Transverse colon (tissue), 4 donors: ENCODE measurements around the gene SMPDL3A. TPM values are rescaled to one million over a fixed set of nuclear protein-coding genes. Genes with fewer than 3 reads are reported as not detected.

ENCODE experiments used
- DNase-seq: peaks from one replicate; pipeline ENCODE4 v3.0.0-alpha.2; 2019
- H3K27ac ChIP-seq, 4 donors: fragments of 200-600 bp; sonication (generic); 2 replicates each; pipeline ENCODE4 v1.5.1; 2016 to 2018; ENCODE audit warnings: inconsistent platforms in 4 of 4
- H3K27me3 ChIP-seq: fragments of 200-600 bp; sonication (generic); 2 replicates; pipeline ENCODE4 v1.5.1; 2017; ENCODE audit warnings: inconsistent platforms
- H3K36me3 ChIP-seq, 4 donors: fragments of 200-600 bp; sonication (generic); 2 replicates each; pipeline ENCODE4 v1.5.1; 2017 to 2019; ENCODE audit warnings: inconsistent platforms in 4 of 4
- H3K4me1 ChIP-seq, 4 donors: fragments of 200-600 bp; sonication (generic); 2 replicates each; pipeline ENCODE4 v1.5.1; 2017 to 2020; ENCODE audit warnings: inconsistent platforms in 4 of 4
- H3K4me3 ChIP-seq, 4 donors: fragments of 200-600 bp; sonication (generic); 1 replicate in 1 of 4; 2 replicates in 3 of 4; pipeline versions ENCODE4 v1.5.1 to v1.6.1; 2017 to 2019; ENCODE audit warnings: inconsistent platforms in 4 of 4
- H3K9me3 ChIP-seq, 2 donors: fragments of 200-600 bp; sonication (generic); 2 replicates each; pipeline ENCODE4 v1.5.1; 2017 to 2019; ENCODE audit warnings: inconsistent platforms in 2 of 2
- EP300 ChIP-seq: sonication (generic); formaldehyde crosslinking; IDR thresholded peaks from one replicate; pipeline ENCODE4 v1.6.1; 2017; ENCODE audit warnings: antibody characterized with exemption, low read depth
- POLR2A ChIP-seq: fragments of 450-650 bp; IDR thresholded peaks from one replicate; pipeline ENCODE4 v1.6.1; 2016; ENCODE audit warnings: antibody characterized with exemption, mild to moderate bottlenecking, moderate library complexity
- POLR2AphosphoS5 ChIP-seq, 3 donors: sonication (generic); formaldehyde crosslinking; IDR thresholded peaks; one replicate each; pipeline ENCODE4 v1.6.1; 2016; ENCODE audit warnings: antibody characterized with exemption in 3 of 3
- WGBS, 2 donors: methylation state at CpG; one replicate each; pipeline ENCODE4 v1.1.5; 2018; ENCODE audit warnings: low coverage in 1 of 2; 5-methylcytosine and 5-hydroxymethylcytosine counted together
- in situ Hi-C, 4 donors: fragments of 200-750 bp; cut with MboI; loops; one replicate each; pipeline versions ENCODE4 v1.15.0 to v1.15.1; 2017; ENCODE audit warnings: low sequenced_read_pairs in 3 of 4, low pct_ligation_motif_present in 1 of 4, low pct_unique_long_range_greater_than_20kb in 1 of 4
- intact Hi-C: fragments of 100-400 bp; cut with DNase I; formaldehyde crosslinking; loops from one replicate; pipeline ENCODE4 v1.15.1; 2023; ENCODE audit warnings: low total_unique reads
- total RNA-seq, 4 donors: library from RNA; depleted of rRNA; stranded (reverse); fragments of >200 nt; gene quantifications; one replicate each; pipeline ENCODE4 v1.1.0, GENCODE V29; 2016
- TF ChIP-seq, protein P1 (sequence below), 5 experiments: fragments of 200-600 bp in 3 of 5; fragments of 450-650 bp in 2 of 5; sonication (generic) in 3 of 5; IDR thresholded peaks; 1 replicate in 2 of 5; 2 replicates in 3 of 5; pipeline ENCODE4 v1.5.1; 2016 to 2017; ENCODE audit warnings: antibody characterized with exemption in 5 of 5, inconsistent platforms in 3 of 5, mild to moderate bottlenecking in 2 of 5, moderate library complexity in 1 of 5

The SMPDL3A gene
- total RNA-seq, 4 donors from 2014 or later = 10.1 to 353 (median 172) TPM

DNA sequence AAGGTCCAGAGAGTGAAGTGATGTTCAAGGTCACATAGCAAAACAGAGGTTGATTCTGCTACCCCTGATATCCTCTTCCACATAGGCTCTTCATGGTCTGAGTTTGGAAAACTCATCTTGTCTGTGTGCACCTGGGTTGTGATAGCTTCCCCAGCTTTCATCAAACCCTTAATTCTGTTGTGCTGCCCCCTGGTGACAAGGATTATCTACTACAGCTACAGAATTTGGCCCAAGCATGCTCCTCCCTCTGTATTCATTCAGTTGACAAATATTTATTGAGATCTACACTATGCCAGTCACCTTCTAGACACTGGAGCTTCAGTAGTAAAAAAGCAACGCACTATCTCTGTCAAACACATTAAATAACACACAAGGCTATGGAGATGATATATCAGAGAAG, 50.4 kb downstream of the SMPDL3A start:
- intact Hi-C loops (loop anchor here (5.0 kb wide), 1 partner anchor 107 kb away; no protein-coding TSS in a partner anchor), in situ Hi-C loops (loop anchor here (5.0 to 25.0 kb wide), 4 partner anchors 95 to 352 kb away; no protein-coding TSS in a partner anchor)

GRCh38 chr6:122839906-122840305, 50.8 kb downstream of the SMPDL3A start:
- H3K36me3 ChIP-seq = no peaks in the 10 kb centered on the region
- no peak for TF ChIP-seq EP300
- TF ChIP-seq, protein P1, sequence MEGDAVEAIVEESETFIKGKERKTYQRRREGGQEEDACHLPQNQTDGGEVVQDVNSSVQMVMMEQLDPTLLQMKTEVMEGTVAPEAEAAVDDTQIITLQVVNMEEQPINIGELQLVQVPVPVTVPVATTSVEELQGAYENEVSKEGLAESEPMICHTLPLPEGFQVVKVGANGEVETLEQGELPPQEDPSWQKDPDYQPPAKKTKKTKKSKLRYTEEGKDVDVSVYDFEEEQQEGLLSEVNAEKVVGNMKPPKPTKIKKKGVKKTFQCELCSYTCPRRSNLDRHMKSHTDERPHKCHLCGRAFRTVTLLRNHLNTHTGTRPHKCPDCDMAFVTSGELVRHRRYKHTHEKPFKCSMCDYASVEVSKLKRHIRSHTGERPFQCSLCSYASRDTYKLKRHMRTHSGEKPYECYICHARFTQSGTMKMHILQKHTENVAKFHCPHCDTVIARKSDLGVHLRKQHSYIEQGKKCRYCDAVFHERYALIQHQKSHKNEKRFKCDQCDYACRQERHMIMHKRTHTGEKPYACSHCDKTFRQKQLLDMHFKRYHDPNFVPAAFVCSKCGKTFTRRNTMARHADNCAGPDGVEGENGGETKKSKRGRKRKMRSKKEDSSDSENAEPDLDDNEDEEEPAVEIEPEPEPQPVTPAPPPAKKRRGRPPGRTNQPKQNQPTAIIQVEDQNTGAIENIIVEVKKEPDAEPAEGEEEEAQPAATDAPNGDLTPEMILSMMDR (IDR thresholded peaks at IDR 0.05) = peak in 1 of 5 experiments; percentile 4
- WGBS, 2 donors = 57 to 67% methylated on average over 5 to 8 of the region's 8 CpGs
- no peak overlapping the region for H3K4me3 ChIP-seq
- H3K9me3 ChIP-seq = no peaks in the 10 kb centered on the region
- H3K27me3 ChIP-seq = no peaks in the 10 kb centered on the region
- DNase-seq = no peak
- H3K27ac ChIP-seq = no peak overlapping the region
- intact Hi-C loops (loop anchor here (5.0 kb wide), 1 partner anchor 108 kb away; no protein-coding TSS in a partner anchor), in situ Hi-C loops (loop anchor here (5.0 to 25.0 kb wide), 4 partner anchors 95 to 353 kb away; no protein-coding TSS in a partner anchor)
- no peaks in the 10 kb centered on the region for H3K4me1 ChIP-seq

More for the DNA sequence above, 50.4 kb downstream of the SMPDL3A start:
- H3K27me3 ChIP-seq = no peaks in the 10 kb centered on the region
- no peaks in the 10 kb centered on the region for H3K4me1 ChIP-seq
- 4% methylated on average over 1 of the region's 1 CpG; no CpG with 5 or more reads in 1 of the 2 donors for WGBS, 2 donors
- no peaks in the 10 kb centered on the region for H3K36me3 ChIP-seq
- TF ChIP-seq POLR2A = no peak
- TF ChIP-seq, protein P1 (IDR thresholded peaks at IDR 0.05) = peak; percentile 67 to 82 (median 72)
- DNase-seq = peak; percentile 68
- H3K9me3 ChIP-seq = no peaks in the 10 kb centered on the region
- H3K27ac ChIP-seq = no peak overlapping the region
- H3K4me3 ChIP-seq = no peak overlapping the region

- in situ Hi-C loops = loop anchor here in 1 of 4 donors (25.0 kb wide), 1 partner anchor 358 kb away; no protein-coding TSS in a partner anchor
- Histone ChIP-seq H3K36me3 (no peaks in the 10 kb centered on the region), H3K4me3 (no peak overlapping the region), H3K27ac (peak overlapping the region; percentile 52 to 80 (median 74)), H3K9me3 (no peaks in the 10 kb centered on the region), H3K27me3 (no peaks in the 10 kb centered on the region), H3K4me1 (peaks cover 0 to 14% (median 4%) of the 10 kb centered on the region in 4 donors)
- TF ChIP-seq POLR2AphosphoS5 (IDR thresholded peaks at IDR 0.05) = no peak
- no peak for DNase-seq
- 84 to 95% methylated on average over 3 to 9 of the region's 9 CpGs for WGBS, 2 donors
- intact Hi-C loops = no loop called here
Observed at GRCh38 chr6:122845464-122845863, 56.4 kb downstream of the SMPDL3A start.

- TF ChIP-seq POLR2A = no peak
- peak in 1 of 3 donors; percentile 37 for TF ChIP-seq POLR2AphosphoS5 (IDR thresholded peaks at IDR 0.05)
- TF ChIP-seq EP300 = peak; percentile 29
- no peaks in the 10 kb centered on the region for H3K9me3 ChIP-seq
- DNase-seq = no peak
- peak overlapping the region; percentile 52 to 80 (median 74) for H3K27ac ChIP-seq
- intact Hi-C loops = no loop called here
- H3K36me3 ChIP-seq = no peaks in the 10 kb centered on the region
- peaks cover 0 to 14% (median 4%) of the 10 kb centered on the region in 4 donors for H3K4me1 ChIP-seq
- in situ Hi-C loops = loop anchor here in 1 of 4 donors (25.0 kb wide), 1 partner anchor 359 kb away; no protein-coding TSS in a partner anchor
- WGBS, 2 donors = 40 to 49% methylated on average over 3 of the region's 3 CpGs
- H3K27me3 ChIP-seq = no peaks in the 10 kb centered on the region
- no peak overlapping the region for H3K4me3 ChIP-seq
Observed at GRCh38 chr6:122845916-122846612, 57.0 kb downstream of the SMPDL3A start.

DNA sequence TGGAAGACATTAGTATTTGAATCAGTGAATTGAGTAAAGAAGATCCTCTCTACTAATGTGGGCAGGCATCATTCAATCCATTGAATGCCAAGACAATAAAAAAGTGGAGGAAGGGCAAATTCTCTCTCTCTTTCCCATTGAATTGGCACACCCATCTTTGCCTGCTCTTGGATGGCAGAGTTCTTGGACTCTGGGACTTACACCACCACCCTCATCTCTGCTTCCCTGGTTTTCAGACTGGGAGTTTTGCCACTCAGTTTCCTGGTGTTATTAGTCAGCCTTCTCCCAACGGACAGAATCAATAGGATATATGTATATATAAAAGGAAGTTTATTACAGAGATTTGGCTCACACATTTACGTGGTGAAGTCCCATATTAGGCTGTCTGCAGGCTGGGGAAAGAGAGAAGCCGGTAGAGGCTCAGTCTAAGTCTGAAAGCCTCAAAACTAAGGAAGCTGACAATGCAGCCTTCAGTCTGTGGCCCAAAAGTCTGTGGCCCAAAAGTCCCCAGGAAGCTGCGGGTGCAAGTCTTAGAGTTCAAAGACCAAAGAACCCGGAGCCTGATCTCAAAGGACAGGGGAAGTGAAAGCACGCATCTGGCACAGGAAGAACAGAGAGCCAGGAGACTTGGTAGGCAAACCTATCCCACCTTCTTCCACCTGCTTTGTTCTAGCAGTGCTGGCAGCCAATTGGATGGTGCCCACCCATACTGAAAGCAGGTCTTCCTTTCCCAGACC, 64.4 kb downstream of the SMPDL3A start:
- intact Hi-C loops = no loop called here
- no peaks in the 10 kb centered on the region for H3K27me3 ChIP-seq
- H3K4me1 ChIP-seq = no peaks in the 10 kb centered on the region
- TF ChIP-seq POLR2AphosphoS5 (IDR thresholded peaks at IDR 0.05) = no peak
- no peak for TF ChIP-seq EP300
- TF ChIP-seq, protein P1 (IDR thresholded peaks at IDR 0.05) = no peak
- no peak for TF ChIP-seq POLR2A
- no peaks in the 10 kb centered on the region for H3K36me3 ChIP-seq
- no peak overlapping the region for H3K27ac ChIP-seq
- whole genome bisulfite sequencing, 2 donors = 60 to 81% methylated on average over 4 to 6 of the region's 6 CpGs
- no peak overlapping the region for H3K4me3 ChIP-seq
- H3K9me3 ChIP-seq = no peaks in the 10 kb centered on the region
- DNase-seq = no peak
- in situ Hi-C loops = loop anchor here in 3 of 4 donors (25.0 kb wide), 1 partner anchor 459 kb away; no protein-coding TSS in a partner anchor
